ENCODE results near the gene RNF207. TPM values are rescaled to one million over a fixed set of nuclear protein-coding genes. Genes with fewer than 3 reads are reported as not detected.
A peak's percentile ranks its signal among the peaks of the same experiment; 100 is the strongest.

RNF207 gene
- polyA plus RNA-seq, 6 donors from 2014 or later: 0.12 to 0.61 (median 0.26) TPM; not detected in 2

DNA sequence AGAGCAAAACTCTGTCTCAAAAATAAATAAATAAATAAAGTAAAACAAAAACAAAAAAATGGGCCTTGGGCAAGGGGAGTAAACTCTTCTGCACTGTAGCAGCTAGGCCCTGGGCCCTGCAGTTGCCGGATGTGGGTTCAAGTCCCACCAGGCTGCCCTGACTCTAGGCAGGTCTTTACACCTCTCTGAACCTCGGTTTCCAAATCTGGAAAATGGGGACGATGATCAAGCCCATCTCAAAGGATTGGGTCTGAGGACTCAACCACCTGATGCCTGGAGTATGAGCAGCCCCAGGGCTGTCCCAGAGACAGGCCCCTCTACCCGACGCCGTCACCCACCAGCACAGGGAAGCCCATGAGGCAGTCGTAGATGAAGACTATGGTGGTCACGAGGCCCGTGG, 47.5 kb downstream of the RNF207 start:
- Mint-ChIP-seq H3K4me1 (no peaks in the 10 kb centered on the region), H3K36me3 (no peaks in the 10 kb centered on the region), H3K9me3 (no peaks in the 10 kb centered on the region), H3K27me3 (peaks cover 21 to 57% (median 40%) of the 10 kb centered on the region in 3 donors), H3K4me3 (no peak overlapping the region), H3K27ac (no peak overlapping the region)
- DNase-seq (no peak), ATAC-seq (ENCODE audit: low read depth in 2 of 2) (no peak)

DNA sequence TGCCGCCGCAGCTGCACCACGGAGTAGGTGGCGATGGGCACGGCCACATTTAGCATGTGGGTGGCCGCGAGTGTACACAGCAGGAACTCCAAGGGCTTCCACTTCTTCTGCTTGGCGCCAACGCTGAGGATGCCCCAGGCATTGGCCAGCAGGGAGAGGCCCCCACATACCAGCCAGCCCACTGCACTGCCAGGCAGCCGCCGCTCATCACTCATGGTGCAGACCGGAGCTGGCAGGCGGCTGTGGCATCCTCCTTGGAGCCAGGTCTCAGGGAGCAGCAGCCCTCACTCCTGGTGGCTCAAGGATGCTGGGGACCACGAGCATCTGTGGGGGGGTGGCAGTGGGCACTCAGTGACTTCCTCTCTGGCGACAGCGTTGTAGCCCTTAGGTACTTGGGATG, 48.8 kb downstream of the RNF207 start:
- Mint-ChIP-seq H3K9me3 (no peaks in the 10 kb centered on the region), H3K27ac (no peak overlapping the region), H3K4me1 (peaks cover 0 to 6% (median 3%) of the 10 kb centered on the region in 3 donors), H3K27me3 (peaks cover 30 to 62% (median 42%) of the 10 kb centered on the region in 3 donors), H3K36me3 (no peaks in the 10 kb centered on the region), H3K4me3 (no peak overlapping the region)
- no peak for DNase-seq
- ATAC-seq (ENCODE audit: low read depth in 2 of 2): no peak

DNA sequence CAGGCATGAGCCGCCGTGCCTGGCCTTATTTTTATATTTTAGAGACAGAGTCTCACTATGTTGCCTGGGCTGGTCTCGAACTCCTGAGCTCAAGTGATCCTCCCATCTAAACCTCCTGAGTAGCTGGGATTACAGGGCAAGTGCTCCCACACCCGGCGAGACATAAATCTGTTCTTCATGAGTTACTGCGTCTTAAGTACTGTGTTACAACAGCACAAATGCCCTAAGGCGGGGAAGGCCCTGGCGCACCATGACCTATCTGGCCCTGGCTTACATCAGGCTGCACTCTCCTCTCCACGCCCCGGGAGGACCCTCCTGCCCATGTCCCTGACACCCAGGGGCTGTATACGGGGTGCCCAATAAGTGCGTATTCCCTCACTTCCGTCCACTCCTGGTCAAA, 50.7 kb downstream of the RNF207 start:
- DNase-seq (no peak), ATAC-seq (ENCODE audit: low read depth in 2 of 2) (no peak)
- Mint-ChIP-seq H3K9me3 (no peaks in the 10 kb centered on the region), H3K27ac (no peak overlapping the region), H3K4me3 (no peak overlapping the region), H3K4me1 (peaks cover 0 to 13% (median 3%) of the 10 kb centered on the region in 3 donors), H3K27me3 (peaks cover 25 to 53% (median 30%) of the 10 kb centered on the region in 3 donors), H3K36me3 (no peaks in the 10 kb centered on the region)

DNA sequence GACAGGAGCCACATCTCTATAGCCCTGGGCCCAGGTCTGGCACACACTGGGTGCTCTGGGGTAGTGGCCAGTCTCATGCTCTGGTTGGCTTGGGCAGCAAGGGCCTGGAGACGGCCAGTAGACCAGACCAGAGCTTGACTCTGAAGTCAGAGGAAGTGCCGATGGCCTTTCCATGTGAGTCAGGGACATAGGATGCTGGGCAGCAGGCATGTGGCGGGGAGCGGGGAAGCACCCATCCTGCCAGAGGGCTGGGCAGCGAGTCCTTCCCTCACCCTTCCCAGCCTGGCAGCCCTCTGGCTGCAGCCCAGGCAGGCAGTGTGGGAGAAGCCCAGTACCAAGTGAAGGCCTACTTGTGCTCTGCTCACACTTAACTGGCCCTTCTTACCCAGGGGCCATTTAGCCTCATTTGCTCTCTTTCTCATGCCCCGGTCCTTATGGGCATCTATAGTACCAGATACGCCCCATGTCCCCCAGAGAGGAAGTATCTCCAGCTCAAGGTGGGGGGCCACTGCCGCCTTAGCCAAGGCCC, 51.7 kb downstream of the RNF207 start:
- no peaks in the 10 kb centered on the region for H3K9me3 Mint-ChIP-seq
- H3K27ac Mint-ChIP-seq: peak overlapping the region in 1 of 6 donors; percentile 1
- H3K36me3 Mint-ChIP-seq: no peaks in the 10 kb centered on the region
- DNase-seq: no peak
- H3K4me3 Mint-ChIP-seq: no peak overlapping the region
- peaks cover 0 to 20% (median 7%) of the 10 kb centered on the region in 3 donors for H3K4me1 Mint-ChIP-seq
- ATAC-seq (ENCODE audit: low read depth in 2 of 2): no peak
- H3K27me3 Mint-ChIP-seq: peaks cover 20 to 53% (median 33%) of the 10 kb centered on the region in 3 donors

DNA sequence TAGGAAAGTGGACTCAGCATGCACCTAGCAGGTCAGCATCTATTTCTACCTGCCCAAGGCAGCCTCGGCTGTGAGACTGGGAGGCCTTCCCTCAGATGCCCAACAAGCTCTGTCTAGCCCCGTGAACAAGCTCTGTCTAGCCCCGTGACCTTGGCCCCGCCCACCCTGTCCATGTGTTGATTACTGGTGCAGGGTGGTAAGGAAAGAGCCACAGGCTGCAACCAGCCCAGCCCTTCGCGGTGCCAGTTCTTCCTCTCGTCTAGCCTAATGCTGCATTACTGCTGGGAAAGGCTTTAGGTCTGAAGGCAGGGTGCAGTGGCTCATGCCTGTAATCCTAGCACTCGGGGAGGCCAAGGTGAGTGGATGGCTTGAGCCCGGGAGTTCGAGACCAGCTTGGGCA, 52.8 kb downstream of the RNF207 start:
- peak overlapping the region in 5 of 8 donors; percentile 56 to 84 (median 61) for H3K4me3 Mint-ChIP-seq
- no peak for ATAC-seq (ENCODE audit: low read depth in 2 of 2)
- DNase-seq: no peak
- H3K36me3 Mint-ChIP-seq: no peaks in the 10 kb centered on the region
- no peaks in the 10 kb centered on the region for H3K9me3 Mint-ChIP-seq
- peaks cover 0 to 20% (median 7%) of the 10 kb centered on the region in 3 donors for H3K4me1 Mint-ChIP-seq
- peaks cover 20 to 55% (median 38%) of the 10 kb centered on the region in 3 donors for H3K27me3 Mint-ChIP-seq
- H3K27ac Mint-ChIP-seq: peak overlapping the region in 1 of 6 donors; percentile 37

DNA sequence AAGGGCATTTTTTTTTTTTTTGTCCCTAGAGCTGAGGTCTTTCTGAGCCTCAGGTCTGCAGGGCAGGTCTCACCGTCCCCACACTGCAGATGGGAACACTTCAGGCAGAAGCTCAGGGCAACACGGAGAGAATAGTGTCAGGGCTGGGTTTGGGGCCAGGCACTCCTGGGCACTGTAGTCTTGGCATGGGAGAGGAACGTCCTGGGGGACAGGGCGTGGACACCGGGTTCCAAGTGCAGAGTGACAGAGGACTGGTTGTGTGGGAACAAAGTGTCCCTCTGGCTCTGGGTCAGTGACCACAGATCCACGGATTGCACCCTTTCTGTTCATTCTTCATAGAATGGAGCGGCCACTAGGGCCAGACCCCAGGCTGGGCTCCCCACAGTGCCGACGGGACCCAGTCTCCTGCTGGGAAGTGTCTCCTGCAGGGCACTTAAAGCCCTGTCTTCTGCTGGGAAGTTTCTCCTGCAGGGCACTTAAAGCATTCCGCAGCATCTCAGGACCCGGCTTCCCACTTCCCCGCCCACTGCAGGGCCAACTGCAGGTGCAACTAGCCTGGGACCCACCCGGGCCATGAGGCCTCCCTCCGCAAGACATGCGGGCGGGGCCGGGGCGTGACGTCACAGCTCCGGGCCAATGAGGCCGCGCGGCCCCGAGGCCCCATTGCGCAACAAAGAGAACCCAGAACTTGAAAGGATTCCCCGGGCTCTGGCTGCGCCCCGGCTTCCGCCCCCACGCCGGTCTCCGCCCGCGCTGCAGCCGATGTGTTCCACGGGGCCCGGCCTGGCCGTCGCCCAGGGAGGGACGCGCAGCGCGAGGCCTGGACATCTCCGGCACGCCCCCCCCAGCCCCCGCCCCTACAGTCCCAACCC, 53.8 kb downstream of the RNF207 start:
- Mint-ChIP-seq H3K27me3 (peaks cover 16 to 59% (median 43%) of the 10 kb centered on the region in 3 donors), H3K4me1 (peaks cover 0 to 20% (median 7%) of the 10 kb centered on the region in 3 donors), H3K36me3 (no peaks in the 10 kb centered on the region), H3K27ac (peak overlapping the region in 1 of 6 donors; percentile 12), H3K4me3 (peak overlapping the region; percentile 56 to 84 (median 70)), H3K9me3 (no peaks in the 10 kb centered on the region)
- DNase-seq (peak; percentile 58), ATAC-seq (ENCODE audit: low read depth in 2 of 2) (peak; percentile 83)

DNA sequence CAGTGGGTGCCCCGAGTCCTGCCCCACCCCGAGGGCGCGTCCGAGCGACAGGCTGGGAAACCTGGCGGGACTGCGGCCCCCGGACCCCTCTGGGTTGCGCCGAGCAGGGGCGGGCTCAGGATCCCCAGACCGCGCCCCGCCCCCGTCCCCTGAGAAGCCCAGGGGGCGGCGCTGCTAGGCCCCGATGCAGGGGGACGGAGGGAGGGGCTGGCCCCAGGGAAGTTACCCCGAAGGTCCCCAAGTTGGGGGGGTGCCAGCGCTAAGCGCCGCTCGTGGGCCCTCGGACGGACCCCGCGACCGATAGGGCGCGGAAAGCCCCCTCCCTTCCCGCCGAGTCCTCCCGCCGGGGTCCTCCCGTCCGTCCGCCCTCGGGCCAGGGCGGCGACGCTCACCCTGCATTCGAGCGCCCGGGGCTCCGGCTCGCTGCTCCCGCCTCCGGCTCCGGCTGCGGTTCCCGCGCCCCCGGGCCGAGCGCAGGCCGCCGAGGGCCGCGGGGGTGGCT, 54.6 kb downstream of the RNF207 start:
- Mint-ChIP-seq H3K9me3 (no peaks in the 10 kb centered on the region), H3K27ac (no peak overlapping the region), H3K4me1 (peaks cover 0 to 20% (median 7%) of the 10 kb centered on the region in 3 donors), H3K36me3 (no peaks in the 10 kb centered on the region), H3K4me3 (peak overlapping the region in 1 of 8 donors; percentile 58), H3K27me3 (peaks cover 16 to 59% (median 43%) of the 10 kb centered on the region in 3 donors)
- ATAC-seq (ENCODE audit: low read depth in 2 of 2): peak; percentile 48 to 49
- no peak for DNase-seq

DNA sequence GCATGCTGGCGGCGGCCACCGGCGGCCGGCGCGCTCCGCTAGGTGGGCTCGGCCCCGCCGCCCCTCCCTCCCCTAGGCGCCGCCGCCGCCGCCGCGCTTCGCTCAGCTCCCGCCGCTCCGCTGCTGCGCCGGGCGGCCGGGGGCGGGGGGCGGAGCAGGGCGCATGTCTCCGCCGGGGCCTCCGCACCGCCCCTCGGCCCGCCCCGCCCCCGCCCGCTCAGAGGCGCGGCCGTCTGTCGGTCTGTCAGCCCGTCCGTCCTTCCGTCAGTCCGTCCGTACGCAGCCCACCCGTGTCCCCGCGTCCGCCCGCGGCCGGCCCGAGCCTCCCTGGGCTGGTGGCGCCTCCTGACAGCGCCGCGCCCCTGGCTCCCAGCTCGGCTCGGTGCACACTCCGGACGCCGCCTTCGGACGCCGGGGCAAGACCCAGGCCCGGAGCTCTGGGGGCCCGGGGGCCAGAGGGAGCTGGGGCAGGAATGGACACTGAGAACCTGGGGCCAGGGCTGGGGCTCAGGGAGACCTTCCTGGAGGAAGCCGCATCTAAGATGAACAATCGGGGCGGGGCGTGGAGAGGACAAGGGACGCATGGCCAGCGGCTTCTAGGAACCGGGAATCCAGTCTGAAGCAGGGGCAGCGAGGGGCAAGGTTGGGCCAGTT, 55.2 kb downstream of the RNF207 start, which contains the start of gene GPR153:
Gene GPR153 (minus strand): TSS at position 138 of the 654 bp plus-strand sequence. CDS start 6,193 bp downstream, outside the sequence.
- Mint-ChIP-seq H3K9me3 (no peaks in the 10 kb centered on the region), H3K27ac (no peak within 1 kb of the TSS), H3K4me1 (peaks cover 0 to 20% (median 7%) of the 10 kb centered on the region in 3 donors), H3K4me3 (peak within 1 kb of the TSS; percentile 63 to 85 (median 72)), H3K36me3 (no peaks in the 10 kb centered on the region), H3K27me3 (peaks cover 16 to 59% (median 43%) of the 10 kb centered on the region in 3 donors)
- DNase-seq: no peak
- ATAC-seq (ENCODE audit: low read depth in 2 of 2): peak; percentile 26 to 40

DNA sequence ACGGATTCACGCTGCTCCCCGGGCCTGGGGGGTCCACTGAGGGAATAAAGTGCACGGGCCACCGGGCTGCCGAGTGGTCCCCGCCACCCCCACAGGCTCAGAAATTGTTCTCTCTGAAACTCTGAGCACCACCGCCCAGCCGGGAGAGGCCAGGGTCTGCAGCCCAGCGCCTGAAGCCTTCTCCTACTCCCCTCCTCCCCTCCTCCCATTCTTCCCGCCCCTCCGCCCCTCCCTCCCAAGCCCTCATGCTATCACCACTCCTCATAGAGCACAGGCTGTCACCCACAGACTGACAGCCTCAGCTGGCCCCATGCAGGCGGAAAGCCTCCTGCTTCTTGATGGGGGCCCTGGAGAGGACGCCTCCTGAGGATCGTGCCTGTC, 55.7 kb downstream of the RNF207 start:
- no peaks in the 10 kb centered on the region for H3K36me3 Mint-ChIP-seq
- DNase-seq: no peak
- H3K27ac Mint-ChIP-seq: no peak overlapping the region
- H3K9me3 Mint-ChIP-seq: no peaks in the 10 kb centered on the region
- ATAC-seq (ENCODE audit: low read depth in 2 of 2): no peak
- peaks cover 0 to 20% (median 7%) of the 10 kb centered on the region in 3 donors for H3K4me1 Mint-ChIP-seq
- peaks cover 14 to 57% (median 43%) of the 10 kb centered on the region in 3 donors for H3K27me3 Mint-ChIP-seq
- H3K4me3 Mint-ChIP-seq: peak overlapping the region; percentile 63 to 85 (median 72)

DNA sequence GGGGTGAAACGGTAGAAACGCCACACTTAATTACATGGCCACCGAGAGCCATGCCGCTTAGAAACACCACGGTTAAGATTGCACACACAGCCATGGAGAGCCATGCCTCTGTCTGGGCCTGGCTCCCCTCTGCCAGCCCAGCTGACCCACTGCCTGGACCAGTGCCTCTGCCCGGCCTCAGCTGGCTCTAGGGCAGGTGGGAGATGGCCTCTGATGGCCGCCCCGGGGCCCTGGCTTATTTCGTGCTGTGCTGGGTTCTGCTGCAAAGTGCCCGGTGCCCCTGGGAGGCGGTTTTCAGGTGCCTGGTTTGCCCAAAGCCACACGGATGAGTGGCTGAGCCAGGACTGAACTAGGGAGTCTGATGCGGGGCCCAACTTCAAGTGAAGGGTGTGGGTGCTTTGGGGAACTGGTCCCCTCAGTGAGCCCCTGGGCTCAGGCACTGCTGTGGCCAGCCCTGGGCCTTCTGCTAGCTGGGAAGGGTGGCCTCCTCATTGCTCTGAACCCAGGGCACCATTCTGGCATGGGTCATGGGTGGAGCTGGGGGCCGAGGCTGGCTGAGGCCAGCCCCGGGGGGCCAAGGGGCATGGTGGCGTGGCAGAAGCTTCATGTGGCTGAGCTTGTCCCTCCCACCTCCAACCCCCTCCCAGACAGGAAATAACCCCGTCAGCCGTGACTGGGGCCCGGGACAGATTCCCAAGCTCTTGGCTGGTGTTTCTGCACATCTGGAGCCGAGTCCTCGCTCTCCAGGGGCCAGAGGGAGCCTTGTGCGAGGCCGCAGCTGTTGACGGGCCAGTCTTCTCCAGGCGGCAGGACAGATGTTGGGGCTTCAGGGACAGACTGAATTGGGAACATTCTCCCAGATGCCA, 56.9 kb downstream of the RNF207 start:
- DNase-seq: no peak
- no peaks in the 10 kb centered on the region for H3K9me3 Mint-ChIP-seq
- no peaks in the 10 kb centered on the region for H3K36me3 Mint-ChIP-seq
- no peak for ATAC-seq (ENCODE audit: low read depth in 2 of 2)
- peak overlapping the region in 2 of 8 donors; percentile 61 to 73 for H3K4me3 Mint-ChIP-seq
- H3K4me1 Mint-ChIP-seq: peaks cover 0 to 20% (median 7%) of the 10 kb centered on the region in 3 donors
- no peak overlapping the region for H3K27ac Mint-ChIP-seq
- peaks cover 10 to 46% (median 32%) of the 10 kb centered on the region in 3 donors for H3K27me3 Mint-ChIP-seq

DNA sequence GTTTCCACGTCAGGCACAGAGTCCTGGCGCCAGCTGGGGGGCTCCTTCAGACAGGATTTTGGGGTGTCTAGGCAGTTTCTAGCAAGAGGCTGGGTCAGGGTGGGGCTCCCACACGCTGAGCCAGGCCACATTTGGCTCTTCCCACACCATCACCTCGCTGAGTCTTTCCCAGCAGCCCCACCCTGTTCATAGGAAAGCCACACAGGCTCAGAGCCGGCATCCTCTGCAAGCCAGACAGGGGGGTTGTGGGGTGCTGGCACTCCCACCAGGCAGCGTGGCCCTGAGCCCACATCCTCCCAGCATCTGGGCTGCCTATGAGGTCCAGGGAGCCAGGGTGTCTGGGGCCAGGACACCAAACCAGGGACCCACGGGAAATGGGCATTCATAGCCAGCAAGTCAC, 57.8 kb downstream of the RNF207 start:
- H3K27ac Mint-ChIP-seq: peak overlapping the region in 1 of 6 donors; percentile 18
- no peaks in the 10 kb centered on the region for H3K9me3 Mint-ChIP-seq
- ATAC-seq (ENCODE audit: low read depth in 2 of 2) (no peak), DNase-seq (no peak)
- H3K36me3 Mint-ChIP-seq: no peaks in the 10 kb centered on the region
- H3K4me3 Mint-ChIP-seq: peak overlapping the region in 1 of 8 donors; percentile 39
- H3K27me3 Mint-ChIP-seq: peaks cover 10 to 36% (median 31%) of the 10 kb centered on the region in 3 donors
- peaks cover 0 to 20% (median 7%) of the 10 kb centered on the region in 3 donors for H3K4me1 Mint-ChIP-seq

DNA sequence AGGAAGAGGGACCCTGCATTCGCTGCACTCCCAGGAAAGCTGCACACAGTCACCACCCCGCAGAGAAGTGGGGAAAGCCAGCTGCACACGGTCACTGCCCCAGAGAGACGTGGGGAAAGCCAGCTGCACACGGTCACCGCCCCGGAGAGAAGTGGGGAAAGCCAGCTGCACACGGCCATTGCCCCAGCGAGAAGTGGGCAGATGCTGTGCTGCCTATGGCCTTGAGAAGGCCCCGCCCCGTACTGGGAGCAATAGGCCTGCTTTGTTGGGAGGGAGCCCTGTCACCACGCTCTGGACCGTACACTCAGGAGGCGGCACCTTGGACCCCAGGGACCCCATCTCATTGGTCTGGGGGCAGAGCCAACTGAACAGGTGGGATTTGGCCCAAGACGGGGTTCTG, 59.2 kb downstream of the RNF207 start:
- no peak overlapping the region for H3K4me3 Mint-ChIP-seq
- DNase-seq: no peak
- H3K9me3 Mint-ChIP-seq: no peaks in the 10 kb centered on the region
- H3K27me3 Mint-ChIP-seq: peaks cover 0 to 24% (median 23%) of the 10 kb centered on the region in 3 donors
- no peaks in the 10 kb centered on the region for H3K36me3 Mint-ChIP-seq
- peaks cover 0 to 12% (median 4%) of the 10 kb centered on the region in 3 donors for H3K4me1 Mint-ChIP-seq
- no peak overlapping the region for H3K27ac Mint-ChIP-seq
- no peak for ATAC-seq (ENCODE audit: low read depth in 2 of 2)
